Suprapubic skin (tissue), 4 donors: Measurements from ENCODE around the gene EXTL2. TPM values are rescaled to one million over a fixed set of nuclear protein-coding genes. Genes with fewer than 3 reads are reported as not detected.

Experiments
- DNase-seq, 2 donors: peaks; one replicate each; pipeline ENCODE4 v3.0.0-alpha.2; 2019; ENCODE audit warnings: low spot score in 2 of 2
- H3K27ac ChIP-seq: fragments of 200-600 bp; sonication (generic); one replicate; pipeline ENCODE4 v1.5.1; 2019
- H3K27me3 ChIP-seq: fragments of 200-600 bp; sonication (generic); one replicate; pipeline ENCODE4 v1.5.1; 2019
- H3K36me3 ChIP-seq: fragments of 200-600 bp; sonication (generic); one replicate; pipeline ENCODE4 v1.5.1; 2019
- H3K4me1 ChIP-seq: fragments of 200-600 bp; sonication (generic); one replicate; pipeline ENCODE4 v1.5.1; 2019
- H3K4me3 ChIP-seq: fragments of 200-600 bp; sonication (generic); one replicate; pipeline ENCODE4 v1.5.1; 2019; ENCODE audit warnings: mild to moderate bottlenecking
- H3K9me3 ChIP-seq: fragments of 200-600 bp; sonication (generic); one replicate; pipeline ENCODE4 v1.5.1; 2019
- CTCF ChIP-seq, 2 donors: fragments of 200-600 bp in 1 of 2; fragments of 450-650 bp in 1 of 2; sonication (generic) in 1 of 2; IDR thresholded peaks; one replicate each; pipeline ENCODE4 v1.5.1; 2016 to 2019; ENCODE audit warnings: antibody characterized with exemption in 2 of 2, mild to moderate bottlenecking in 1 of 2, moderate library complexity in 1 of 2
- EP300 ChIP-seq: sonication (generic); formaldehyde crosslinking; IDR thresholded peaks from one replicate; pipeline ENCODE4 v1.6.1; 2017; ENCODE audit warnings: antibody characterized with exemption
- POLR2A ChIP-seq, 2 donors: fragments of 450-650 bp; IDR thresholded peaks; one replicate each; pipeline ENCODE4 v1.6.1; 2017; ENCODE audit warnings: antibody characterized with exemption in 2 of 2, mild to moderate bottlenecking in 2 of 2, moderate library complexity in 2 of 2
- POLR2AphosphoS5 ChIP-seq, 3 donors: sonication (generic); formaldehyde crosslinking; IDR thresholded peaks; one replicate each; pipeline ENCODE4 v1.6.1; 2017; ENCODE audit warnings: antibody characterized with exemption in 3 of 3
- WGBS: methylation state at CpG from one replicate; pipeline ENCODE4 v1.1.5; 2018; 5-methylcytosine and 5-hydroxymethylcytosine counted together
- total RNA-seq, 4 donors: library from RNA; depleted of rRNA; stranded (reverse); fragments of >200 nt; gene quantifications; one replicate each; pipeline ENCODE4 v1.1.0, GENCODE V29; 2016

EXTL2 gene
- total RNA-seq, 4 donors from 2014 or later = 3.8 to 5.9 (median 5.0) TPM

GRCh38 chr1:100881687-100882086, 13.0 kb downstream of the EXTL2 start:
- H3K27ac ChIP-seq = no peak overlapping the region
- H3K4me1 ChIP-seq = peaks cover 15% of the 10 kb centered on the region
- 93% methylated on average over 3 of the region's 3 CpGs for WGBS

GRCh38 chr1:100879422-100879821, 15.2 kb downstream of the EXTL2 start:
- Histone ChIP-seq H3K4me1 (peaks cover 14% of the 10 kb centered on the region), H3K36me3 (peaks cover 8% of the 10 kb centered on the region), H3K27ac (no peak overlapping the region), H3K9me3 (no peaks in the 10 kb centered on the region), H3K4me3 (no peak overlapping the region), H3K27me3 (no peaks in the 10 kb centered on the region)
- no peak for DNase-seq
- TF ChIP-seq POLR2AphosphoS5 (IDR thresholded peaks at IDR 0.05) (no peak), POLR2A (IDR thresholded peaks at IDR 0.05) (no peak)

More at GRCh38 chr1:100881687-100882086, 13.0 kb downstream of the EXTL2 start:
- no peak for DNase-seq
- Histone ChIP-seq H3K9me3 (no peaks in the 10 kb centered on the region), H3K36me3 (peaks cover 8% of the 10 kb centered on the region), H3K27me3 (no peaks in the 10 kb centered on the region), H3K4me3 (no peak overlapping the region)
- TF ChIP-seq POLR2AphosphoS5 (IDR thresholded peaks at IDR 0.05) (no peak), CTCF (IDR thresholded peaks at IDR 0.05) (no peak), EP300 (no peak), POLR2A (IDR thresholded peaks at IDR 0.05) (no peak)

- H3K36me3 ChIP-seq = peaks cover 8% of the 10 kb centered on the region
- no peaks in the 10 kb centered on the region for H3K4me1 ChIP-seq
- no peak overlapping the region for H3K4me3 ChIP-seq
- H3K27me3 ChIP-seq = no peaks in the 10 kb centered on the region
- no peak overlapping the region for H3K27ac ChIP-seq
- H3K9me3 ChIP-seq = no peaks in the 10 kb centered on the region
- no peak for DNase-seq
- TF ChIP-seq EP300 (no peak), CTCF (IDR thresholded peaks at IDR 0.05) (no peak), POLR2A (IDR thresholded peaks at IDR 0.05) (no peak), POLR2AphosphoS5 (IDR thresholded peaks at IDR 0.05) (no peak)
These were observed 18.4 kb downstream of the EXTL2 start for GRCh38 chr1:100876291-100876690.

GRCh38 chr1:100875228-100875627, 19.4 kb downstream of the EXTL2 start:
- TF ChIP-seq CTCF (IDR thresholded peaks at IDR 0.05) = no peak
- no peak for TF ChIP-seq POLR2AphosphoS5 (IDR thresholded peaks at IDR 0.05)
- no peak for TF ChIP-seq POLR2A (IDR thresholded peaks at IDR 0.05)
- TF ChIP-seq EP300 = no peak
- Histone ChIP-seq H3K36me3 (peaks cover 8% of the 10 kb centered on the region), H3K9me3 (no peaks in the 10 kb centered on the region), H3K27me3 (no peaks in the 10 kb centered on the region), H3K4me1 (no peaks in the 10 kb centered on the region), H3K4me3 (no peak overlapping the region), H3K27ac (no peak overlapping the region)
- 94% methylated on average over 3 of the region's 3 CpGs for WGBS
- DNase-seq = no peak

GRCh38 chr1:100874433-100874832, 20.2 kb downstream of the EXTL2 start:
- H3K4me3 ChIP-seq = no peak overlapping the region
- H3K9me3 ChIP-seq = no peaks in the 10 kb centered on the region
- 89% methylated on average over 2 of the region's 2 CpGs for WGBS
- H3K4me1 ChIP-seq = no peaks in the 10 kb centered on the region
- H3K27ac ChIP-seq = no peak overlapping the region
- peaks cover 8% of the 10 kb centered on the region for H3K36me3 ChIP-seq
- no peak for DNase-seq
- H3K27me3 ChIP-seq = no peaks in the 10 kb centered on the region
- TF ChIP-seq EP300 = no peak
- no peak for TF ChIP-seq CTCF (IDR thresholded peaks at IDR 0.05)
- no peak for TF ChIP-seq POLR2AphosphoS5 (IDR thresholded peaks at IDR 0.05)
- no peak for TF ChIP-seq POLR2A (IDR thresholded peaks at IDR 0.05)

GRCh38 chr1:100869996-100870395, 24.6 kb downstream of the EXTL2 start:
- Histone ChIP-seq H3K27ac (no peak overlapping the region), H3K4me1 (peaks cover 5% of the 10 kb centered on the region), H3K4me3 (no peak overlapping the region), H3K9me3 (no peaks in the 10 kb centered on the region), H3K36me3 (no peaks in the 10 kb centered on the region), H3K27me3 (no peaks in the 10 kb centered on the region)
- DNase-seq = no peak
- no peak for TF ChIP-seq POLR2AphosphoS5 (IDR thresholded peaks at IDR 0.05)
- no peak for TF ChIP-seq CTCF (IDR thresholded peaks at IDR 0.05)
- TF ChIP-seq EP300 = no peak
- no peak for TF ChIP-seq POLR2A (IDR thresholded peaks at IDR 0.05)
- WGBS = 77% methylated on average over 2 of the region's 2 CpGs
